ENCODE results near the gene QRFP. TPM values are rescaled to one million over a fixed set of nuclear protein-coding genes. Genes with fewer than 3 reads are reported as not detected.

QRFP gene
- total and polyA plus RNA-seq, 12 donors, result not detected

DNA sequence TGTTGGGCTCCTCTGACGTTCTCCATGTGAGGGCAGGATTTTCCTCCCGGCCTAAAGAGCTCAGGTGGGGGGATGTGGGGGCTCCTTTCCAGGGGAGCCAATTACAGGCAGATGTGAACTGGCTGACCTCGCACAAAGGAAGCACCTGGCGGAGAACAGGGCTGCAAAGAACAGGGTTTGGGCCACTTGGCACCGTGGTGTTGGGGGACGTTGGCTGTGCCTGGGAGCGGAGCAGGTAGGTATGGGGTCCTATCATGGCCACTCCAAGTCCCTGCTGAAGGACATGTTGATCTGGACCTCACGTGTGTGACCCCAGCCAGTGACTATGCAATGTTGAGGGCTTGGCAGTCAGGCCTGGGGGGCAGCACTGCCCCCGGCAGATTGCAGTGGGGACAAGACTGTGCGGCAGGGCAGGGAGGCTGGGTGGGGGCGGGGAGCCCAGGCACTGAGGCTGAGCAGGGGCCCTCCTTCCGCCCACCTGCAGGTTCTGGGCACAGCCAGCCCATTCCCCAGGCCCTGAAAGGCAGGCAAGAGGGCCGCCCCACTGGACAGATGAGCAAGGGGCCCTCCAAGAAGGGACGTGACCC is 23.0 kb upstream of the QRFP start:
- no peak for DNase-seq
- Histone ChIP-seq H3K4me3 (no peak overlapping the region), H3K27me3 (no peaks in the 10 kb centered on the region), H3K9me3 (replicated peaks in 1 of 3) (no peaks in the 10 kb centered on the region), H3K27ac (no peak overlapping the region), H3K36me3 (replicated peaks in 1 of 2) (no peaks in the 10 kb centered on the region), H3K4me1 (replicated peaks in 1 of 2) (no peaks in the 10 kb centered on the region)
- intact Hi-C loops (cut with DNase I), result no loop called here
- no peak for TF ChIP-seq POLR2A (IDR thresholded peaks at IDR 0.05)
- TF ChIP-seq, protein P1, sequence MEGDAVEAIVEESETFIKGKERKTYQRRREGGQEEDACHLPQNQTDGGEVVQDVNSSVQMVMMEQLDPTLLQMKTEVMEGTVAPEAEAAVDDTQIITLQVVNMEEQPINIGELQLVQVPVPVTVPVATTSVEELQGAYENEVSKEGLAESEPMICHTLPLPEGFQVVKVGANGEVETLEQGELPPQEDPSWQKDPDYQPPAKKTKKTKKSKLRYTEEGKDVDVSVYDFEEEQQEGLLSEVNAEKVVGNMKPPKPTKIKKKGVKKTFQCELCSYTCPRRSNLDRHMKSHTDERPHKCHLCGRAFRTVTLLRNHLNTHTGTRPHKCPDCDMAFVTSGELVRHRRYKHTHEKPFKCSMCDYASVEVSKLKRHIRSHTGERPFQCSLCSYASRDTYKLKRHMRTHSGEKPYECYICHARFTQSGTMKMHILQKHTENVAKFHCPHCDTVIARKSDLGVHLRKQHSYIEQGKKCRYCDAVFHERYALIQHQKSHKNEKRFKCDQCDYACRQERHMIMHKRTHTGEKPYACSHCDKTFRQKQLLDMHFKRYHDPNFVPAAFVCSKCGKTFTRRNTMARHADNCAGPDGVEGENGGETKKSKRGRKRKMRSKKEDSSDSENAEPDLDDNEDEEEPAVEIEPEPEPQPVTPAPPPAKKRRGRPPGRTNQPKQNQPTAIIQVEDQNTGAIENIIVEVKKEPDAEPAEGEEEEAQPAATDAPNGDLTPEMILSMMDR (IDR thresholded peaks at IDR 0.05), result no peak
- WGBS, 4 donors, result 61 to 88% (median 77%) methylated on average over 2 to 14 of the region's 14 CpGs

DNA sequence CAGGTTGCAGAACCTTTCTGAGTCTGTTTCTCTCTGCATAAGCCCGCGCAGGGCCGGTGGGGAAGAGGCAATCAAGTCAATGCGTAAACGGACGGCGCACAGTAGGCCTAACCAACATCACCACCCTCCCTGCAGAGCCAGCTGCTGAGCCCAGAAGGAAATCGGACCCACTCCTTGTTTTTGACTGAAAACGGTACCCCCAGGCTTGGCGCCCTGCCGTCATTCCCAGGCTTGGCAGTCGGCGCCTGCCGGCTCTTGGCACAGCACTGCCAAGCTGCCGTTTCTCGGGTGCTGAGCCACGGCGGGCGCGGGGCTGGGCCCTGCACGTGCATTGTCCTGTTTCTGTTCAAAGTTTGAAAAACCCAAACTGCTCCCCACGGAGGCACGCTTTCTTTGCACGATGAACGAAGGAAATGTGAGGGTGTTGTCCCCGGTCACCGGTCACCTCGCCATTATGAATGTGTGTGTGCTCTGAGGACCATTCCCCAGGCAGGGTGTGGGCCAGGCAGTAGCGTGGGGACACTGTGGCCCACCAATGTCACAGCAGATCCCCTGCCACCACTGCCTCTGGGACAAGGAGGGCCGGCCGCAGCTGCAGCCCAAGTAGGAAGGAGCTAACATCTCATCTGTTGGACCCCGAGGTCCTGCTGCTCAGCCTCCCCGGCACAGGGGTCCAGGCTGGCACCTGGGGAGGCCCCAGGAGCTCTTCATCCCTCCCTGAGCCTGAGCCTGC is 22.4 kb upstream of the QRFP start:
- H3K27me3 ChIP-seq, result no peaks in the 10 kb centered on the region
- TF ChIP-seq, protein P1 (IDR thresholded peaks at IDR 0.05), result no peak
- TF ChIP-seq POLR2A (IDR thresholded peaks at IDR 0.05), result no peak
- DNase-seq, result no peak
- no peaks in the 10 kb centered on the region for H3K9me3 ChIP-seq (replicated peaks in 1 of 3)
- H3K27ac ChIP-seq, result no peak overlapping the region
- H3K36me3 ChIP-seq (replicated peaks in 1 of 2), result no peaks in the 10 kb centered on the region
- H3K4me3 ChIP-seq, result no peak overlapping the region
- no peaks in the 10 kb centered on the region for H3K4me1 ChIP-seq (replicated peaks in 1 of 2)
- 83 to 90% (median 86%) methylated on average over 12 to 33 of the region's 33 CpGs for WGBS, 4 donors
- intact Hi-C loops (cut with DNase I), result no loop called here

DNA sequence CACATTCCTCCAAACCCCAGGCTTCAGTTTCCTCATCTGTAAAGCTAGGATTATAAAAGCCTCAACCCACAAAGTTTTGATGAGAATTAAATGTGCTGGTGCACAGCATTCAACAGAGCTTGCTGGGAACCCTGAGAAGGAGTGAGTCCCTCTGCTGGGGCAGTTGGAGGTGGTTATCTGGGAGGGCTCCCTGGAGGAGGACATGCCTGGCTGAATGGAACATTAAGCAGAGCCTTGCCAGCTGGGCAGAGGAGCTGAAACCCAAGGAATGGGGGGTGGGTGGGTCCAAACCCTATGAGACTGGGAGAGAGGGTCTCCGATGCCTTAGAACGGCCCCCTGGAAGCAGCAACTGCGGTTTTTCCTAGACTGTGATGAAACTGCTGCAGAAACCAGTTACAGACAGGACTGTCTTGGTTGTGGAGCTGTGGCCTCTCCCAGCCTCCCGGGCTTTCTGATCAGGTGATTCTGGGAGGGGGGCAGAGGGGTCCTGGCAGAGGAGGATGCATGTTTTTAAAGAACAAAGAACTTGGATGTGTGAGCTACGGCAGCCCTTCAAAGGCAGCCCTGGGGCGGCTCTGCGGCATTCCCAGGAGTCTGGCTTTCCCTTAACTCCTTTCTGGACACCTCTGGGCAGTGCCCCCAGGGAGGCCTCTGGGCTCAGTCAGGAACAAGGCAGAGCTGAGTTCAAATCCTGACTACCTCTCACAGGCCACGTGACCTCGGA is 21.7 kb upstream of the QRFP start:
- no peak for TF ChIP-seq POLR2A (IDR thresholded peaks at IDR 0.05)
- TF ChIP-seq, protein P1 (IDR thresholded peaks at IDR 0.05), result no peak
- no peaks in the 10 kb centered on the region for H3K4me1 ChIP-seq (replicated peaks in 1 of 2)
- intact Hi-C loops (cut with DNase I), result no loop called here
- H3K4me3 ChIP-seq, result no peak overlapping the region
- no peak overlapping the region for H3K27ac ChIP-seq
- no peak for DNase-seq
- H3K36me3 ChIP-seq (replicated peaks in 1 of 2), result no peaks in the 10 kb centered on the region
- WGBS, 4 donors, result 74 to 88% (median 78%) methylated on average over 7 to 9 of the region's 9 CpGs
- H3K27me3 ChIP-seq, result no peaks in the 10 kb centered on the region
- H3K9me3 ChIP-seq (replicated peaks in 1 of 3), result no peaks in the 10 kb centered on the region

DNA sequence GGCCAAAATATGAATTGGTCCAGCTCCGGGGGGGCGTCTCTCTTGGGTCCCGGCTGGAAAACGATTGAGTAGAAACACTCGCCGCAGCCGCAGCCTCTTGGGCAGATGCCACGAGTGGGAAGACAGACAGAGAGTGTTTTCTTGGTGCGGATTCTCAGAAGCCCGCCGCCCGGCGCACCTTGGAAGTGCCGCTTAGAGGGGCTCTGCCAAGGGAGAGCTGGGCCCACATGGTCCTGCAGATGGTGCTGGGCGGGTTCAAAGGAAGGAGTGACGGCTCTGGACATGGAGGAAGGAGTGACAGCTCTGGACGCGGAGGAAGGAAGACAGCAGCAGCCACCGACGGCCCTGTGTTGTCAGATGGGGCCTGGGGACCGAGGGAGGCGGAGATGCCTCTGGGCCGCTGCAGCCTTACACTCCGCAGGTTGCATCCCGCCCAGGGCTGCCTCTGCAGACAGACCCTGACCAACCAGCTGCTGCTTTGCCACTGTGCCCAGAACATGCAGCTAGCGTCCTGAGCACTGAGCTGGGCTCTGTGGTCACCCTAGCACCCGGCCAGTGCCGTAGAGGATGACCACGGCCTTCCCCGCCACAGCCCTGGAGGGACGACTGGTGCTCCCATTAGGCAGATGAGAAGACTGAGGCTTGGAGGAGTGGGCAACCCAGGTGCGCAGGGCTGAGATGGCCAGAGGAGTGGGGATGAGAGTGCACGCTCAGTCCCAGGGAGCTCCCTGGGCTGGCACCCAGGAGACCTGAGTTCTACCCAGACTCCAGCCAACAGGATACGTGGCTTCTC is 20.8 kb upstream of the QRFP start:
- Histone ChIP-seq H3K4me3 (no peak overlapping the region), H3K4me1 (replicated peaks in 1 of 2) (no peaks in the 10 kb centered on the region), H3K36me3 (replicated peaks in 1 of 2) (no peaks in the 10 kb centered on the region), H3K27ac (no peak overlapping the region), H3K27me3 (no peaks in the 10 kb centered on the region), H3K9me3 (replicated peaks in 1 of 3) (no peaks in the 10 kb centered on the region)
- WGBS, 4 donors, result 84 to 88% (median 87%) methylated on average over 24 to 34 of the region's 34 CpGs
- TF ChIP-seq, protein P1 (IDR thresholded peaks at IDR 0.05), result no peak
- TF ChIP-seq POLR2A (IDR thresholded peaks at IDR 0.05), result no peak
- DNase-seq, result no peak
- intact Hi-C loops (cut with DNase I), result no loop called here
